Measurements from ENCODE around the gene CLCNKA. TPM values are rescaled to one million over a fixed set of nuclear protein-coding genes. Genes with fewer than 3 reads are reported as not detected.

The CLCNKA gene
- total and polyA plus RNA-seq, 2 of the 8 experiments (the other 6 are each of a cell fraction or from before 2014, with no cell fraction given) = 0.95 to 2.0 TPM

DNA sequence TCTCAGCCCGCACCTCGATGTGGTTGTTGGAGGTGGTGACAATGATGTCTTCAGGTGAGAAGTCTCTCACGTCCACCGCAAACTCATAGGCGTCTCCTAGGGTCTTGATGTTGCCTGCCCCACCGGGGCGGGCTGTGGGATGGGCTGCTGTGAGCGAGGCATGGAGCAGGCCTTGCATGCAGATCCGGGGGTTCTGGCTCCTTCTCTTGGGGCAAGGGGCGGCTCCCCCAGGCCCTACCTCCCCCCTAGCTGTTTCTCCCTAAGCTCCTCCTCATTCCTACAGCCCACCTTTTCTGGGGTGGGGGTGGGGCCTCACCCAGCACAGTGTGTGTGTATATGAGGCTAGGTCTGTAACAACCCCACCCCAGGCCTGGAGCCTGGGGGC, 4.8 kb upstream of the CLCNKA start (continued):
- TF ChIP-seq JUN (IDR thresholded peaks at IDR 0.05; ENCODE audit: low read depth, low read length) (no peak), BCL11A (IDR thresholded peaks at IDR 0.05; ENCODE audit: low read depth in 2 of 2, low read length in 2 of 2) (no peak), SP2 (IDR thresholded peaks at IDR 0.05; ENCODE audit: low read length) (no peak), YY1 (IDR thresholded peaks at IDR 0.05; ENCODE audit: low read depth, low read length) (no peak), KDM5A (IDR thresholded peaks at IDR 0.05; ENCODE audit: low read length) (no peak)
